KBM-7 (cell line): ENCODE measurements around the gene SIGLEC10.

Experiments used
- DNase-seq: peaks from one replicate; pipeline ENCODE4 v3.0.0-alpha.2; 2015
- in situ Hi-C: fragments of 300-500 bp; cut with MboI; formaldehyde crosslinking; loops from 2 replicates; pipeline ENCODE4 v1.14.3; 2020; ENCODE audit warnings: low sequenced_read_pairs, low pct_unique_long_range_greater_than_20kb, mixed read lengths

The SIGLEC10 gene

GRCh38 chr19:51371186-51371690, 46.2 kb downstream of the SIGLEC10 start:
- no peak for DNase-seq
- in situ Hi-C loops, result no loop called here

- in situ Hi-C loops, result no loop called here
- no peak for DNase-seq
Measured at GRCh38 chr19:51370230-51370629, 47.2 kb downstream of the SIGLEC10 start.

- peak; percentile 57 for DNase-seq
- in situ Hi-C loops, result no loop called here
Measured at GRCh38 chr19:51368366-51369282, 48.8 kb downstream of the SIGLEC10 start, which contains the start of gene CLDND2. TSS of gene CLDND2 (minus strand) at chr19:51369003. CDS start at chr19:51368577, 426 bp downstream.

- peak; percentile 99 for DNase-seq
- in situ Hi-C loops, result no loop called here
Measured at GRCh38 chr19:51367565-51368365, 49.7 kb downstream of the SIGLEC10 start.

- in situ Hi-C loops, result no loop called here
- no peak for DNase-seq
Measured at GRCh38 chr19:51367255-51367564, 50.2 kb downstream of the SIGLEC10 start.

GRCh38 chr19:51366389-51367254, 50.8 kb downstream of the SIGLEC10 start:
- DNase-seq, result peak; percentile 97
- in situ Hi-C loops, result no loop called here

GRCh38 chr19:51365965-51366388, 51.5 kb downstream of the SIGLEC10 start, which contains the start of gene ETFB:
TSS of gene ETFB (minus strand) at chr19:51366388. CDS start at chr19:51366326, 62 bp downstream.
- no peak for DNase-seq
- in situ Hi-C loops, result no loop called here

- DNase-seq, result peak; percentile 38
- in situ Hi-C loops, result no loop called here
Measured at GRCh38 chr19:51365211-51365964, 52.1 kb downstream of the SIGLEC10 start.

GRCh38 chr19:51364200-51365106, 53.0 kb downstream of the SIGLEC10 start:
- in situ Hi-C loops, result no loop called here
- DNase-seq, result no peak

GRCh38 chr19:51361239-51361638, 56.2 kb downstream of the SIGLEC10 start:
- in situ Hi-C loops, result no loop called here
- no peak for DNase-seq
